Naive B cell (primary cell): Measurements from ENCODE around the gene SMURF1. TPM values are rescaled to one million over a fixed set of nuclear protein-coding genes. Genes with fewer than 3 reads are reported as not detected.
A peak's percentile ranks its signal among the peaks of the same experiment; 100 is the strongest.

Experiments used
- ATAC-seq, 2 donors: fragments of 150-1000 bp; cut with Tn5 transposase; 2 replicates each; pipeline ENCODE4 v1.10.0; 2021; ENCODE audit warnings: low read depth in 2 of 2, mild to moderate bottlenecking in 2 of 2, moderate library complexity in 2 of 2
- DNase-seq: peaks from one replicate; pipeline ENCODE4 v3.0.0; 2022
- H3K27ac Mint-ChIP-seq, 6 donors: one replicate each; pipeline ENCODE4 v1.8.0; 2020 to 2022; ENCODE audit warnings: mild to moderate bottlenecking in 6 of 6, mixed read lengths in 6 of 6, moderate library complexity in 5 of 6, inconsistent platforms in 2 of 6
- H3K27me3 Mint-ChIP-seq, 3 donors: one replicate each; pipeline ENCODE4 v1.8.0; 2021 to 2022; ENCODE audit warnings: mixed read lengths in 3 of 3, mild to moderate bottlenecking in 1 of 3
- H3K36me3 Mint-ChIP-seq, 2 donors: one replicate each; pipeline ENCODE4 v1.8.0; 2020 to 2022; ENCODE audit warnings: mixed read lengths in 2 of 2, inconsistent platforms in 1 of 2, mild to moderate bottlenecking in 1 of 2
- H3K4me1 Mint-ChIP-seq, 3 donors: one replicate each; pipeline ENCODE4 v1.8.0; 2020 to 2022; ENCODE audit warnings: mixed read lengths in 3 of 3, inconsistent platforms in 1 of 3, mild to moderate bottlenecking in 1 of 3, moderate library complexity in 1 of 3
- H3K4me3 Mint-ChIP-seq, 8 donors: one replicate each; pipeline ENCODE4 v1.8.0; 2020 to 2022; ENCODE audit warnings: mild to moderate bottlenecking in 8 of 8, mixed read lengths in 8 of 8, moderate library complexity in 8 of 8, inconsistent platforms in 2 of 8
- H3K9me3 Mint-ChIP-seq, 7 donors: one replicate each; pipeline ENCODE4 v1.8.0; 2020 to 2022; ENCODE audit warnings: mixed read lengths in 7 of 7, mild to moderate bottlenecking in 5 of 7, inconsistent platforms in 2 of 7, moderate library complexity in 1 of 7
- polyA plus RNA-seq, 6 donors: library from polyadenylated mRNA; unstranded; fragments of 300-500 nt; fragmentation: Illumina TruSeq; gene quantifications; one replicate each; pipeline ENCODE4 v1.2.3, GENCODE V29; 2021; ENCODE audit warnings: low read depth in 6 of 6

The SMURF1 gene
- polyA plus RNA-seq: 1 to 10 TPM in 5 of 6 donors, under 1 TPM in 1; 0.82 to 3.3 (median 1.7) TPM

DNA sequence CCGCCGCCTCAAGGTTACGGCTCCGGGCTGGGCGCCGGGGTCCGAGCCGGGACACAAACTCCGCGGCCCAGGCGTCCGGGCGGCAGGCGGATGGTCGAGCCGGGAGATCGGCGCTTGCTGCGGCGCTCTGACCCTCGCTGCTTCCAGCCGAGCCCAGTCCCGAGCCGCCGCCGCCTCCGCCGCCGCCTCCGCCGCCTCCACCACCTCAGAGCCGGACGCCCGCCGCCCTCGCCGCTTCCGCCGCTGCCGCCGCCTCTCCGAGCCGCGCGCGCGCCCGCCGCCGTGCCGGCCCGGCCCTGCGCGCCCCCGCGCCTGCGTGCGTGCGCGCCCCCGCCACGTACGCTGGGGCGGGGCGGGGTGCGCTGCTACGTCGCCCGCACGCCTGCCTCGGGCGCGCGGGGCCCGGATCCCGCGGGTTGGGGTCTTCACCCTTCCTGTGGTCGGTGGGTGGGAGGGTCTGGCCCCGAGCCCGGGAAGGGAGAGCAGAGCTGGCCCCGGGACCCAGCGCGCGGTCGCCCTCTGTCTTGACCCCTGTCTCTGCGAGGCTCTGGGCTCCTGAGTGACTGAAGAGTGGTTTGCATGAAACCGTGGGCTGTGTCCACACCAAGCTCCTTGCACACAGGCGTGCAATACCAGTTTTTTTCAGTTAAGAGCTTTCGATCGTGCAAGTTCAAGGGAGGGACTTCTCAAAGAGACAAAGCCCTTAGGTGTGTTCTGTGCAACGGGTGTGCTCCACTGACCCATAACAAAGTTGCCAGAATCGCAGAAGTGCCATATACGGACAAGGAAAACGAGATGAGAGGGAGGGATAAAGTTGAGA, at the start of gene SMURF1:
Gene SMURF1 (minus strand): TSS at position 256 of the 820 bp plus-strand sequence. CDS start 328 bp downstream, outside the sequence.
- no peaks in the 10 kb centered on the region for H3K36me3 Mint-ChIP-seq

DNA sequence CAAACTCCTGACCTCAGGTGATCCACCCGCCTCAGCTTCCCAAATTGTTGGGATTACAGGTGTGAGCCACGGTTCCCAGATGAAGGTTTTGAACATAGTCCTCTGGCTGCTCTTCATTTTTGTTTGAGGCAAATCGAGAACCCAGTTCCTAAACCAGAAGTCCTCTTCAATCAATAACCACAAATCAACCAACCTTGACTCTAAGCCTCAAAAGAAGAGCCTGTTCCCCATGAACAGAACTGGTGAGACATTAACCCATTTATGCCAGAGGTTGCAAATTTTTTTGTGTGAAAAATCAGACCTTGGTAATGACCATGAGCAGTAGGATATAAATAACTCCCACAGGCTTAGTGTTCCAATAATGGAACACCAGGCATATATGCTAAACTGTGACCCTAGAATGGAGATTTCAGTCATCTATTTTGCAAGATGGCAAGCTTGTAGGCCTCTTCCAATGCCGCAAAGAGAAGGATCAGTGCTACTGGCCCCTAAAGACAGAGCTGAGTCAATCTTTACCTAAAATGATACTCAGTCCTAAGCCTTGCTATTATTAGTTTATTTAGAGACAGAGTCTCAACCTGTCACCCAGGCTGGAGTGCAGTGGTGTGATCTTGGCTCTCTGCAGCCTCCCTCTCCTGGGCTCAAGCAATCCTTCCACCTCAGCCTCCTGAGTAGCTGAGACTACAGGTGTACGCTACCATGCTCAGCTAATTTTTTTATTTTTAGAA, 48.1 kb upstream of the SMURF1 start:
- Mint-ChIP-seq H3K4me1 (peaks cover 0 to 3% (median 3%) of the 10 kb centered on the region in 3 donors), H3K27me3 (peaks cover 10 to 33% (median 31%) of the 10 kb centered on the region in 3 donors), H3K4me3 (no peak overlapping the region), H3K36me3 (peaks cover 0 to 4% of the 10 kb centered on the region in 2 donors), H3K9me3 (peaks cover 0 to 14% (median 9%) of the 10 kb centered on the region in 7 donors), H3K27ac (no peak overlapping the region)
- no peak for DNase-seq
- ATAC-seq: no peak

More for the DNA sequence above, at the start of gene SMURF1:
- Mint-ChIP-seq H3K27me3 (peaks cover 5 to 6% (median 6%) of the 10 kb centered on the region in 3 donors), H3K4me3 (peak within 1 kb of the TSS; percentile 76 to 98 (median 95)), H3K27ac (peak within 1 kb of the TSS; percentile 87 to 97 (median 96)), H3K9me3 (peaks cover 0 to 3% (median 0%) of the 10 kb centered on the region in 7 donors), H3K4me1 (peaks cover 31 to 41% (median 34%) of the 10 kb centered on the region in 3 donors)
- ATAC-seq: peak; percentile 68 to 78
- DNase-seq: peak; percentile 80

DNA sequence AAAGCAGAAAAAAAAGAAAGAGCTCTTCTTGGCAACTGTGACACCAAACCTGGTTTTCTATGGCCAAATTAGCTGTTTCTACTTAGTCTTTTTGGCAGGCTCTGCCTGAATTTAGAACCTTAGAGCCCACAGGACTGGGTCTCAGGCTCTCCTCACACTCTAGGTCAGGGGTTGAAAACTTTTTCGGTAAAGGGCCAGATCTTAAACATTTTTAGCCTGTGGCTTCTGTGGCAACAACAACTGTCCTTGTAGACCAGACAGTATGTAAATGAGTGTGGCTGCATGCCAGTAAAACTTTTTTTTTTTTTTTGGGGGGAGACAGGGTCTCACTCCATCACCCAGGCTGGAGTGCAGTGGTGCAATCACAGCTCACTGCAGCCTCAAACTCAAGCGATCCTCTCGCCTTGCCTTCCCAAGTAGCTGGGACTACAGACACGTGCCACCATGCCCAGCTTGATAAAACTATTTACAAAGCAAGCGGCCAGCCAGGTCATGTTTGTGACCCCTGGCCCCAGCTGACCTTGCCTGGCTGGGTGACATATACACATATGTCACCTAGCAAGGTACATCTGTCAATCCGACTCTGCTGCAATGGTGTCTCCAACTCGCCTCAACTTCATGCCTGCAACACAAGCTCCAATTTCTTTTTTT, 46.6 kb upstream of the SMURF1 start:
- H3K36me3 Mint-ChIP-seq: no peaks in the 10 kb centered on the region
- no peak overlapping the region for H3K27ac Mint-ChIP-seq
- H3K4me1 Mint-ChIP-seq: peaks cover 0 to 3% (median 3%) of the 10 kb centered on the region in 3 donors
- H3K27me3 Mint-ChIP-seq: peaks cover 10 to 33% (median 31%) of the 10 kb centered on the region in 3 donors
- peaks cover 0 to 6% (median 4%) of the 10 kb centered on the region in 7 donors for H3K9me3 Mint-ChIP-seq
- no peak for DNase-seq
- ATAC-seq: no peak
- H3K4me3 Mint-ChIP-seq: no peak overlapping the region

DNA sequence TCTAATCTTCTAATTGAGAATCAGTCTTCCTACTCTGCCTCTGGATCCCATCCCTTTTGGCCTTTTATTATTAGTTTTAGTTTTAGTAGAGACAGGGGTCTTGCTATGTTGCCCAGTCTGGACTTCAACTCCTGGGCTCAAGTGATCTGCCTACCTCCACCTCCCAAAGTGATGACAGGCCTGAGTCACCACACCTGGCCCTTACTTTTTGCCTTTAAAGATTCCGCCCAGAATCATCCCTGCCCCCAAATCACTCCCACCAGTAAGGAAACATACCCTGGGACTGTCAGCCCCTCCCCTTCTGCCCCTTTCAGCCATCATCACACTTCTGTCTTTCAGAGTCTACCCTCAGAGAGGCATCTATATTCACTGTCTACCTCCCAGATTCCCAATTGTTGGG, 45.3 kb upstream of the SMURF1 start:
- H3K36me3 Mint-ChIP-seq: no peaks in the 10 kb centered on the region
- H3K4me1 Mint-ChIP-seq: peaks cover 0 to 3% (median 3%) of the 10 kb centered on the region in 3 donors
- ATAC-seq: no peak
- H3K27ac Mint-ChIP-seq: no peak overlapping the region
- peaks cover 0 to 6% (median 4%) of the 10 kb centered on the region in 7 donors for H3K9me3 Mint-ChIP-seq
- DNase-seq: no peak
- H3K27me3 Mint-ChIP-seq: peaks cover 13 to 39% (median 36%) of the 10 kb centered on the region in 3 donors
- peak overlapping the region in 1 of 8 donors; percentile 31 for H3K4me3 Mint-ChIP-seq

DNA sequence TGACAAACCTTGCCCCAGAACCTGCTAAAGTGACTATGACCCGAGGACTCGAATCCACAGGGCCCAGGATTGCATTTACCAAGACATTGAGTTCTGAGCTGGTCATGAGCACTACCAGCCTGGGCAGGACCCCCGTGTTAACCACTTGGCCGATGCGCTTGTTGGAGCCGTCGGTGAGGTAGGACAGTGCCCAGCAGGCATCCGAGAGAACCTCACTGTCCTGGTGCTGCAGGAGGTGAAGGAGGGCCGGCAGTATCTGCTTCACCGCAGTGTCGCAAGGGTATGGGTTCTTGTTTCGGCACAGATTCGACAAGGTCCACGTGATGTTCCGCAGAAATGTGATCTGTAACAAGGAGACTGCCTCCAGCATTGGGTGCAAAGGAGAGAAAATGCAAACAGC, 44.3 kb upstream of the SMURF1 start:
- no peak for DNase-seq
- Mint-ChIP-seq H3K27ac (no peak overlapping the region), H3K9me3 (peaks cover 0 to 6% (median 4%) of the 10 kb centered on the region in 7 donors), H3K27me3 (peaks cover 17 to 38% (median 32%) of the 10 kb centered on the region in 3 donors), H3K4me3 (no peak overlapping the region), H3K36me3 (no peaks in the 10 kb centered on the region), H3K4me1 (peaks cover 0 to 3% (median 3%) of the 10 kb centered on the region in 3 donors)
- ATAC-seq: no peak

DNA sequence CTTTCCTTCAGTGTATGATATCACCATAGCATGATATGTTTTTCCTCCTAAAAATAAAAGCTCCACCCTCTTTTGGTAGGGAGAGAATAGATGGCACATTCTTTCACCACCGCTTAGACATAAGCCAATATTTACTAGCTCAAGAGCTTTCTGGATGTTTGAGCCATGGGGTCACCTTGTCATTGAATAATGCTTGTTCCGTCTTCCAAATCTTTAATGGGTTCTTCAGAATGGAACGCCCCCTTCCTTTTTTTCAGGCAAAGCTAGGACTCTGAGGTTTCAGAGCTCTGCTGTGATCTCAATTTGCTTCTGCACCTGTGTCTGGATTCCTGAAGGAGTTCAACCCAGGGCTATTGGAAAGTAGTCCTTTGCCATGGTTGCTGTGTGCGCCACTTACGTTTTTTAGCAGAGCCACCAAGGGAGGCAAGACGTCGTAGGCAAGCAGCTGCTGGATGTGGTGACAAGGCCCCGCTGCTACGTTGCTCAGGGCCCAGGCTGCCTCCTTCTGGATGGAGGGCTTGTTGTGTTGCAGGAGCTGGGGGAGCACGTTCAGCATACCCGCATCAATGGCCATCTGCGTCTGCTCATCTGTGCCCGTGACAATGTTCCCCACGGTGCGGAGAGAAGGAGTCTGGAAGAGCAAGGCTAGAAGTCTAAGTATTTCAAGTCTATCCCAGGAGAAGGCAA, 40.8 kb upstream of the SMURF1 start:
- Mint-ChIP-seq H3K27ac (no peak overlapping the region), H3K4me3 (no peak overlapping the region), H3K36me3 (peaks cover 0 to 8% of the 10 kb centered on the region in 2 donors), H3K27me3 (peaks cover 8 to 32% (median 32%) of the 10 kb centered on the region in 3 donors), H3K9me3 (peaks cover 0 to 11% (median 4%) of the 10 kb centered on the region in 7 donors), H3K4me1 (no peaks in the 10 kb centered on the region)
- no peak for ATAC-seq
- DNase-seq: no peak

- DNase-seq: no peak
- ATAC-seq: no peak
- Mint-ChIP-seq H3K4me3 (peak overlapping the region in 1 of 8 donors; percentile 31), H3K9me3 (peaks cover 0 to 11% (median 0%) of the 10 kb centered on the region in 7 donors), H3K4me1 (no peaks in the 10 kb centered on the region), H3K36me3 (peaks cover 0 to 8% of the 10 kb centered on the region in 2 donors), H3K27ac (no peak overlapping the region), H3K27me3 (peaks cover 14 to 37% (median 22%) of the 10 kb centered on the region in 3 donors)
Measured at GRCh38 chr7:99180067-99180650, 36.3 kb upstream of the SMURF1 start.

DNA sequence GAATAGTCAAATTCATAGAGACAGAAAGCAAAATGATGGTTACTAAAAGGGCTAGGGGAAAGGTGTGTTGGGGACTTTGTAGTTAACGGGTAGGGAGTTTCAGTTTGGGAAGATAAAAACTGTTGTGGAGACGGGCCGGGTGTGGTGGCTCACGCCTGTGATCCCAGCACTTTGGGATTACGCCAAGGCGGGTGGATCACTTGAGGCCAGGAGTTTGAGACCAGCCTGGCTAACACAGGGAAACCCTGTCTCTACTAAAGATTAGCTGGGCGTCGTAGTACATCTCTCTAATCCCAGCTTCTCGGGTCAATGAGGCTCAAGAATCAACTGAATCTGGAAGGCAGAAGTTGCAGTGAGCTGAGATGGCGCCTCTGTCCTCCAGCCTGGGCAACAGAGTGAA, 33.3 kb upstream of the SMURF1 start:
- peaks cover 9 to 40% (median 25%) of the 10 kb centered on the region in 3 donors for H3K27me3 Mint-ChIP-seq
- no peak overlapping the region for H3K27ac Mint-ChIP-seq
- DNase-seq (no peak), ATAC-seq (no peak)
- H3K36me3 Mint-ChIP-seq: peaks cover 0 to 8% of the 10 kb centered on the region in 2 donors
- no peak overlapping the region for H3K4me3 Mint-ChIP-seq
- H3K4me1 Mint-ChIP-seq: no peaks in the 10 kb centered on the region
- H3K9me3 Mint-ChIP-seq: peaks cover 0 to 11% (median 0%) of the 10 kb centered on the region in 7 donors

DNA sequence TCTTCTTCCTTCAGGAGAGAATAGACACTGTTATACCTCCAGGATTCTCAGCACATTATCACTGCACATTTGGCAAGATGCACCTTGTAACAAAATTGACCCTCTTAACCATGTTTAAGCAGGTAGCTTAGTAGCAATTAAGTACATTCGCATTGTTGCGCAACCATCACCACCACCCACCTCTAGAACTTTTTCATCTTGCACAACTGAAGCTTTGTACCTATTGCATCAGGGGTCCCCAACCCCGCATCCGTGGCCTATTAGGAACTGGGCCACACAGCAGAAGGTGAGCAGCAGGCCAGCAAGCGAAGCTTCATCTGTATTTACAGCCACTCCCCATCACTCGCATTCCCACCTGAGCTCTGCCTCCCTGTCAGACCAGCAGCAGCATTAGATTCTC, 29.9 kb upstream of the SMURF1 start:
- no peak for ATAC-seq
- peaks cover 0 to 6% (median 0%) of the 10 kb centered on the region in 3 donors for H3K4me1 Mint-ChIP-seq

GRCh38 chr7:99171731-99172130, 27.8 kb upstream of the SMURF1 start:
- Mint-ChIP-seq H3K4me3 (no peak overlapping the region), H3K27ac (no peak overlapping the region), H3K9me3 (peaks cover 0 to 2% (median 0%) of the 10 kb centered on the region in 7 donors), H3K36me3 (no peaks in the 10 kb centered on the region), H3K4me1 (peaks cover 0 to 6% (median 0%) of the 10 kb centered on the region in 3 donors), H3K27me3 (peaks cover 10 to 34% (median 28%) of the 10 kb centered on the region in 3 donors)
- DNase-seq: no peak
- ATAC-seq: no peak

More for the DNA sequence above, 29.9 kb upstream of the SMURF1 start:
- H3K27ac Mint-ChIP-seq: no peak overlapping the region
- H3K27me3 Mint-ChIP-seq: peaks cover 16 to 33% (median 21%) of the 10 kb centered on the region in 3 donors
- no peak overlapping the region for H3K4me3 Mint-ChIP-seq
- no peak for DNase-seq
- H3K9me3 Mint-ChIP-seq: peaks cover 0 to 2% (median 0%) of the 10 kb centered on the region in 7 donors
- no peaks in the 10 kb centered on the region for H3K36me3 Mint-ChIP-seq

- Mint-ChIP-seq H3K27ac (no peak overlapping the region), H3K36me3 (no peaks in the 10 kb centered on the region), H3K4me1 (peaks cover 0 to 6% (median 0%) of the 10 kb centered on the region in 3 donors), H3K4me3 (no peak overlapping the region), H3K9me3 (peaks cover 0 to 4% (median 0%) of the 10 kb centered on the region in 7 donors), H3K27me3 (peaks cover 10 to 34% (median 28%) of the 10 kb centered on the region in 3 donors)
- ATAC-seq (no peak), DNase-seq (no peak)
Measured at GRCh38 chr7:99170730-99171074, 26.8 kb upstream of the SMURF1 start.

GRCh38 chr7:99170065-99170729, 26.3 kb upstream of the SMURF1 start:
- H3K36me3 Mint-ChIP-seq: no peaks in the 10 kb centered on the region
- peaks cover 10 to 34% (median 28%) of the 10 kb centered on the region in 3 donors for H3K27me3 Mint-ChIP-seq
- no peak for DNase-seq
- no peak overlapping the region for H3K27ac Mint-ChIP-seq
- no peak overlapping the region for H3K4me3 Mint-ChIP-seq
- ATAC-seq: no peak
- peaks cover 0 to 6% (median 0%) of the 10 kb centered on the region in 7 donors for H3K9me3 Mint-ChIP-seq
- peaks cover 0 to 6% (median 0%) of the 10 kb centered on the region in 3 donors for H3K4me1 Mint-ChIP-seq
